ENCODE data around the gene ZNF443.
"Not testable (repeated sequence)": the region's sequence is repeated elsewhere in the genome, so short reads cannot be mapped to it uniquely, and the experiment has no call there.

ZNF443 gene

DNA sequence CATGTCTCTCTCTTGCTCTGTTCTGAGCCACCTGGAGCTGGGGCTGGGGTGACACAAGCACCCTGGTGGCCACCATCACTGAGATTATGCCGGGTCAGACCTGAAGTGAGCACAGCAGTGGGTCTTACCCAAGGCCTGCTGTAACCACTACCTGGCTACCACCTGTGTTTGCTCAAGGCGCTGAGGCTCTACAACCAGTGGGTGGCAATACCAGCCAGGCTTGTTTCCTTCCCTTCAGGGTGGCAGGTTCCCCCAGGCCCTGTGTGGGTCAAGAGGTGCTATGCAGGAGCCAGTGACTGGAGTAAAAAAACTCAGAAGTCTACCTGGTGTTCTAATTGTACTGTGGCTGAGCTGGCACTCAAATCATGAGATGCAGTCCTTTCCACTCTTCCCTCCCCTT, 8.0 kb upstream of the ZNF443 start:
- TF ChIP-seq, protein P1, sequence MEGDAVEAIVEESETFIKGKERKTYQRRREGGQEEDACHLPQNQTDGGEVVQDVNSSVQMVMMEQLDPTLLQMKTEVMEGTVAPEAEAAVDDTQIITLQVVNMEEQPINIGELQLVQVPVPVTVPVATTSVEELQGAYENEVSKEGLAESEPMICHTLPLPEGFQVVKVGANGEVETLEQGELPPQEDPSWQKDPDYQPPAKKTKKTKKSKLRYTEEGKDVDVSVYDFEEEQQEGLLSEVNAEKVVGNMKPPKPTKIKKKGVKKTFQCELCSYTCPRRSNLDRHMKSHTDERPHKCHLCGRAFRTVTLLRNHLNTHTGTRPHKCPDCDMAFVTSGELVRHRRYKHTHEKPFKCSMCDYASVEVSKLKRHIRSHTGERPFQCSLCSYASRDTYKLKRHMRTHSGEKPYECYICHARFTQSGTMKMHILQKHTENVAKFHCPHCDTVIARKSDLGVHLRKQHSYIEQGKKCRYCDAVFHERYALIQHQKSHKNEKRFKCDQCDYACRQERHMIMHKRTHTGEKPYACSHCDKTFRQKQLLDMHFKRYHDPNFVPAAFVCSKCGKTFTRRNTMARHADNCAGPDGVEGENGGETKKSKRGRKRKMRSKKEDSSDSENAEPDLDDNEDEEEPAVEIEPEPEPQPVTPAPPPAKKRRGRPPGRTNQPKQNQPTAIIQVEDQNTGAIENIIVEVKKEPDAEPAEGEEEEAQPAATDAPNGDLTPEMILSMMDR (IDR thresholded peaks at IDR 0.05; ENCODE audit: extremely low read depth, missing control alignments), result no peak
- no peak for DNase-seq (ENCODE audit: low spot score)

DNA sequence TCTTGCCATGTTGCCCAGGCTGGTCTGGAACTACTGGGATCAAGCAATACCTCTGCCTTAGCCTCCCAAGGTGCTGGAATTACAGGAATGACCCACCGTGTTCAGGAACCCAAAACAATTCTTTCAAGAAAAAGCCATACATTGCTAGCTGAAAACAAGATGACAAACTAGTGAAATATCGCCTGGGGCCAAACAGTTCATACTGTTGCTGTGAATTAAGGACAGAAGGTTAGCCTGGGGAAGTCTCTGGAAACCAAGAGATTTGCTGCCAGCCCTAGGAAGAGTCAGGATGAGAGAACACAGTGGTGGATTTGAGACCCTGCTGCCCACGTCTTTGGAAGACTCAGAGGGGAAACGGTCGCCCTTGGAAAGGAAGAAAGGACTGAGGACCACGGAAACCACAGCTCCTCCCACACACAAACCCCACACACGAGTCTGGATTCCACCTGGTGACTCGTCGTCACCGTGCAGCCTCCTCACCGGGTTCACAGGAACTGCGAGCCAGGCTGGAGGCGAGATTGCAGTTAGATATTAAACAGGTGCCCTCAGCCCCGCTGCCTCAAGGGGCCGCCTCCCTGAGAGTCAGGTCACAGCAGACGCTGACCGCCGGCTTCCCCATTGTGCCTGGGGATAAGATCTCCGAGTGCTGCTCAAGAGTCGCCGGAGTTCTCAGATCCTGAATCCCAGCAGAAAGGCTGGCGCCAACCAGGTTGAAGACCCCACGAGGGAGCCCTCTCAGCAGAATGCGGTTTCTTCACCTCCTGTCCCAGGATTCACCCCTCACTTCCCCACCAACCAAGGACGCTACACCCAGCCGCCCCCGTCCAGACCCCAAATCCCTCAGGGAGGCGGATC, 908 bp downstream of the ZNF443 start:
- not testable (repeated sequence) for DNase-seq (ENCODE audit: low spot score)

GRCh38 chr19:12430726-12431299, 10.0 kb downstream of the ZNF443 start:
- DNase-seq (ENCODE audit: low spot score), result not testable (repeated sequence)

DNA sequence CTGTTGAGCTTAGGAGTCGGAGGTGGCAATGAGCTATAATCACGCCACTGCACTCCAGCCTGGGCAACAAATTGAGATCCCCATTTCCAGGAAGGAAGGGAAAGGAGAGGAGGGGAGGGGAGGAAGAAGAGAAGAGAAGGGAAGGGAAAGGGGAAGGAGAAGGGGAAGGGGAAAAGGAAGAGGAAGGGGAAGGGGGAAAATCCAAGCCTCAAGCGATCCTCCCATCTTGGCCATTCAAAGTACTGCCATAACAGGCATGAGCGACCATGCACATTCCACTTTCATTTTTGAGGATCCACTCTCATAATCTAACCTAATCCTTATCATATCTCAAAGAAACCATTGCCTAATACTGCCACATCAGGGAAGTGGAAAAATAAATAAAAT, 14.9 kb downstream of the ZNF443 start:
- no peak for DNase-seq (ENCODE audit: low spot score)
- TF ChIP-seq, protein P1 (IDR thresholded peaks at IDR 0.05; ENCODE audit: extremely low read depth, missing control alignments), result no peak

- TF ChIP-seq, protein P1 (IDR thresholded peaks at IDR 0.05; ENCODE audit: extremely low read depth, missing control alignments), result no peak
- DNase-seq (ENCODE audit: low spot score), result no peak
Measured at GRCh38 chr19:12425236-12425887, 15.5 kb downstream of the ZNF443 start.

DNA sequence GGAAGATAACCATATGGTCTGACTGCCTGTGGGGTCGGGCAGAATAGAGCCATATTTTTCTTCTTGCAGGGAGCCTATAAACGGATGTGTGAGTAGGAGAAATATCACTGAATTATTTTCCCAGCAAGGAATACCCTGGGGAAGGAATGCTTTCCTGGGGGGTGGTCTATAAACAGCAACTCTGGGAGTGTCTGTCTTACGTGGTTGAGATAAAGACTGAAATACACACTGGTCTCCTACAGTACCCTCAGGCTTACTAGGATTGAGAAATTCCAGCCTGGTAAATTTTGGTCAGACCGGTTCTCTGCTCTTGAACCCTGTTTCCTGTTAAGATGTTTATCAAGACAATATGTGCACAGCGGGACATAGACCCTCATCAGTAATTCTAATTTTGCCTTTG, 23.5 kb downstream of the ZNF443 start:
- DNase-seq (ENCODE audit: low spot score), result not testable (repeated sequence)

DNA sequence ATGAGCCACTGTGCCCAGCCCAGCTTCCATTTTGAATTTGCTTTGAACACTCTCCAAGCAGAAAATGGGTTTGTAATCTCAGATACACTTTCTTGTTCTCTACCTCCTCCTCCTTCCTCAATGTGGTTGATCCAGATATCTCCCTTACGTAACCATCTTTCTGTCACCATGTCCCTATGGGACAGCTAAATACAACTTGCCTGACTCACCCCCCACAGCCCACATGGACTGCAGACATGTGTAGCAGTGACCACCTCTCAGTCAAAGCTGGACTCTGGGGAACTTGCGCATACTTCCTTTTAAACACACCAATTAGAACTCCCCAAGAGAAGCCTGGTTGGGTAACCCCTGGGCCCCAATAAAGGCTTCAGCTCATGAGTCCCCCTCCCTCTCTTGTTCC, 28.9 kb downstream of the ZNF443 start:
- TF ChIP-seq, protein P1 (IDR thresholded peaks at IDR 0.05; ENCODE audit: extremely low read depth, missing control alignments), result no peak

GRCh38 chr19:12400633-12401502, 40.0 kb downstream of the ZNF443 start, which contains the start of gene ZNF799:
Gene ZNF799 (minus strand): TSS chr19:12401271. CDS start chr19:12401070, 201 bp downstream.
- TF ChIP-seq, protein P1 (IDR thresholded peaks at IDR 0.05; ENCODE audit: extremely low read depth, missing control alignments), result no peak
- DNase-seq (ENCODE audit: low spot score), result peak; percentile 87

More for the DNA sequence above, 28.9 kb downstream of the ZNF443 start:
- DNase-seq (ENCODE audit: low spot score), result no peak

DNA sequence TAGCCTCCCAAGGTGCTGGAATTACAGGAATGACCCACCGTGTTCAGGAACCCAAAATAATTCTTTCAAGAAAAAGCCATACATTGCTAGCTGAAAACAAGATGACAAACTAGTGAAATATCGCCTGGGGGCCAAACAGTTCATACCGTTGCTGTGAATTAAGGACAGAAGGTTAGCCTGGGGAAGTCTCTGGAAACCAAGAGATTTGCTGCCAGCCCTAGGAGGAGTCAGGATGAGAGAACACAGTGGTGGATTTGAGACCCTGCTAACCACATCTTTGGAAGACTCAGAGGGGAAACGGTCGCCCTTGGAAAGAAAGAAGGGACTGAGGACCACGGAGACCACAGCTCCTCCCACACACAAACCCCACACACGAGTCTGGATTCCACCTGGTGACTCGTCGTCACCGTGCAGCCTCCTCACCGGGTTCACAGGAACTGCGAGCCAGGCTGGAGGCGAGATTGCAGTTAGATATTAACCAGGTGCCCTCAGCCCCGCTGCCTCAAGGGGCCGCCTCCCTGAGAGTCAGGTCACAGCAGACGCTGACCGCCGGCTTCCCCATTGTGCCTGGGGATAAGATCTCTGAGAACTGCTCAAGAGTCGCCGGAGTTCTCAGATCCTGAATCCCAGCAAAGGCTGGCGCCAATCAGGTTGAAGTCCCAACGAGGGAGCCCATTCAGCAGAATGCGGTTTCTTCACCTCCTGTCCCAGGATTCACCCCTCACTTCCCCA, 40.8 kb downstream of the ZNF443 start:
- DNase-seq (ENCODE audit: low spot score), result peak; percentile 10

GRCh38 chr19:12391148-12391547, 49.7 kb downstream of the ZNF443 start:
- DNase-seq (ENCODE audit: low spot score), result not testable (repeated sequence)

DNA sequence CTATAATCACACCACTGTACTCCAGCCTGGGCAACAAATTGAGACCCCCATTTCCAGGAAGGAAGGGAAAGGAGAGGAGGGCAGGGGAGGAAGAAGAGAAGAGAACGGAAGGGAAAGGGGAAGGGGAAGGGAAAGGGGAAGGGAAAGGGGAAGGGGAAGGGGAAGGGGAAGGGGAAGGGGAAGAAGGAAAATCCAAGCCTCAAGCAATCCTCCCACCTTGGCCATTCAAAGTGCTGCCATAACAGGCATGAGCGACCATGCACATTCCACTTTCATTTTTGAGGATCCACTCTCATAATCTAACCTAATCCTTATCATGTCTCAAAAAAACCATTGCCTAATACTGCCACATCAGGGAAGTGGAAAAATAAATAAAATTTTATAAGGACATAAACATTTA, 54.5 kb downstream of the ZNF443 start:
- DNase-seq (ENCODE audit: low spot score), result not testable (repeated sequence)
